Measurements from ENCODE around the gene FOXL1. TPM values are rescaled to one million over a fixed set of nuclear protein-coding genes. Genes with fewer than 3 reads are reported as not detected.

The FOXL1 gene
- total and polyA plus RNA-seq, 2 of the 13 experiments (the other 11 are each of a cell fraction or from before 2014, with no cell fraction given) = not detected

GRCh38 chr16:86574646-86575045 is 3.7 kb upstream of the FOXL1 start:
- ATAC-seq = no peak

GRCh38 chr16:86575095-86575685 is 3.2 kb upstream of the FOXL1 start:
- H4K20me1 ChIP-seq (ENCODE audit: insufficient read depth, low read length) = peaks cover 3% of the 10 kb centered on the region; the same call in 1 of the 2 replicates
- no peak overlapping the region for H2AFZ ChIP-seq (ENCODE audit: low read length)
- H3K9ac ChIP-seq (ENCODE audit: insufficient read depth, low read depth, low read length) = no peak overlapping the region
- no peaks in the 10 kb centered on the region for H3K79me2 ChIP-seq (ENCODE audit: insufficient read depth, low read length)
- peaks cover 13 to 93% of the 10 kb centered on the region in 2 experiments for H3K27me3 ChIP-seq (ENCODE audit: control insufficient read depth in 1 of 2, insufficient read depth in 2 of 2, low read length in 2 of 2)
- in situ Hi-C loops (cut with HindIII; ENCODE audit: extremely low pct_ligation_motif_present, low pct_unique_long_range_greater_than_20kb) (no loop called here), intact Hi-C loops (cut with micrococcal nuclease; ENCODE audit: unreplicated experiment) (no loop called here)
- POLR2A ChIA-PET = no interaction called here
- WGBS (ENCODE audit: low lambda C conversion rate) = 52% methylated on average over 17 of the region's 17 CpGs
- no peak overlapping the region for H3K27ac ChIP-seq (ENCODE audit: extremely low read length, insufficient read depth, low read length)
- peak overlapping the region in 1 of 3 experiments; percentile 44; a peak in 1 of 6 replicates for H3K4me3 ChIP-seq (replicated peaks in 1 of 3; ENCODE audit: insufficient read depth in 1 of 3, low read depth in 2 of 3, low read length in 3 of 3)
- no TSS peak for BruUV-seq (replicated peaks)
- FAIRE-seq = no peak
- CTCF ChIA-PET (ENCODE audit: low intra/inter-chr PET ratio, low total read pairs) = interaction anchor here (1.2 to 1.4 kb wide), 3 partner anchors 11 to 502 kb away, joined by 3 to 5 read pairs (median 4); no protein-coding TSS in a partner anchor
- no peaks in the 10 kb centered on the region for H3K9me3 ChIP-seq (ENCODE audit: low read length)
- H3K36me3 ChIP-seq (replicated peaks in 1 of 2; ENCODE audit: control insufficient read depth in 1 of 2, insufficient read depth in 2 of 2, low read length in 2 of 2) = no peaks in the 10 kb centered on the region
- H3K4me2 ChIP-seq (ENCODE audit: low read depth, low read length) = no peak overlapping the region; the same call in 1 of the 2 replicates
- peaks cover 9% of the 10 kb centered on the region for H3K4me1 ChIP-seq (ENCODE audit: insufficient read depth, low read length)
- ATAC-seq = no peak
- no peak for DNase-seq (ENCODE audit: low spot score)
- no peak for TF ChIP-seq ZNF33A (CRISPR knock-in tag; IDR thresholded peaks at IDR 0.05; ENCODE audit: borderline replicate concordance)
- no peak for TF ChIP-seq ZNF138 (CRISPR knock-in tag; IDR thresholded peaks at IDR 0.05; ENCODE audit: low read depth)
- no peak for TF ChIP-seq ZNF839 (CRISPR knock-in tag; IDR thresholded peaks at IDR 0.05; ENCODE audit: borderline replicate concordance)
- TF ChIP-seq HINFP (CRISPR knock-in tag; IDR thresholded peaks at IDR 0.05; ENCODE audit: low read depth) = no peak
- no peak for TF ChIP-seq CERS6 (CRISPR knock-in tag; IDR thresholded peaks at IDR 0.05)
- TF ChIP-seq ZNF883 (CRISPR knock-in tag; IDR thresholded peaks at IDR 0.05; ENCODE audit: not compliant biosample characterization) = peak; percentile 9
- TF ChIP-seq CBFB (CRISPR knock-in tag; IDR thresholded peaks at IDR 0.05) = no peak

More at GRCh38 chr16:86574646-86575045, 3.7 kb upstream of the FOXL1 start:
- no peak for FAIRE-seq
- CTCF ChIA-PET (ENCODE audit: low intra/inter-chr PET ratio, low total read pairs) = interaction anchor here (1.4 kb wide), 1 partner anchor 503 kb away, joined by 4 read pairs; no protein-coding TSS in a partner anchor
- no peak overlapping the region for H3K4me2 ChIP-seq (ENCODE audit: low read depth, low read length)
- H3K4me1 ChIP-seq (ENCODE audit: insufficient read depth, low read length) = peaks cover 9% of the 10 kb centered on the region
- POLR2A ChIA-PET = no interaction called here
- H3K9me3 ChIP-seq (ENCODE audit: low read length) = no peaks in the 10 kb centered on the region
- no peak overlapping the region for H3K4me3 ChIP-seq (replicated peaks in 1 of 3; ENCODE audit: insufficient read depth in 1 of 3, low read depth in 2 of 3, low read length in 3 of 3)
- WGBS (ENCODE audit: low lambda C conversion rate) = 2% methylated on average over 4 of the region's 4 CpGs
- H4K20me1 ChIP-seq (ENCODE audit: insufficient read depth, low read length) = peaks cover 3% of the 10 kb centered on the region; the same call in 1 of the 2 replicates
- no peak overlapping the region for H3K9ac ChIP-seq (ENCODE audit: insufficient read depth, low read depth, low read length)
- no peaks in the 10 kb centered on the region for H3K79me2 ChIP-seq (ENCODE audit: insufficient read depth, low read length)
- no peak overlapping the region for H3K27ac ChIP-seq (ENCODE audit: extremely low read length, insufficient read depth, low read length)
- in situ Hi-C loops (cut with HindIII; ENCODE audit: extremely low pct_ligation_motif_present, low pct_unique_long_range_greater_than_20kb) (no loop called here), intact Hi-C loops (cut with micrococcal nuclease; ENCODE audit: unreplicated experiment) (no loop called here)
- BruUV-seq (replicated peaks) = no TSS peak
- no peaks in the 10 kb centered on the region for H3K36me3 ChIP-seq (replicated peaks in 1 of 2; ENCODE audit: control insufficient read depth in 1 of 2, insufficient read depth in 2 of 2, low read length in 2 of 2)
- H3K27me3 ChIP-seq (ENCODE audit: control insufficient read depth in 1 of 2, insufficient read depth in 2 of 2, low read length in 2 of 2) = peaks cover 13 to 93% of the 10 kb centered on the region in 2 experiments
- H2AFZ ChIP-seq (ENCODE audit: low read length) = no peak overlapping the region
- no peak for TF ChIP-seq SAP130 (CRISPR knock-in tag; IDR thresholded peaks at IDR 0.05; ENCODE audit: low read depth)
- TF ChIP-seq RAD21 (CRISPR knock-in tag; IDR thresholded peaks at IDR 0.05) = no peak
- TF ChIP-seq ZNF629 (CRISPR knock-in tag; conservative IDR thresholded peaks at IDR 0.05) = peak; percentile 34; the same call in 1 of the 2 replicates
- TF ChIP-seq ZNF180 (CRISPR knock-in tag; IDR thresholded peaks at IDR 0.05; ENCODE audit: borderline replicate concordance, low read depth) = no peak
- no peak for DNase-seq (ENCODE audit: low spot score)
